GM21576 (cell line): Measurements from ENCODE around the gene MYBBP1A.

Experiments used
- ATAC-seq: cut with Tn5 transposase; IDR thresholded peaks from one replicate; pipeline ENCODE4 v1.9.1; 2021; ENCODE audit warnings: mild to moderate bottlenecking, moderate library complexity; ENCODE audit not compliant: unreplicated experiment

Gene MYBBP1A

GRCh38 chr17:4525691-4526397 lies 29.3 kb downstream of the MYBBP1A start:
- no peak for ATAC-seq

DNA sequence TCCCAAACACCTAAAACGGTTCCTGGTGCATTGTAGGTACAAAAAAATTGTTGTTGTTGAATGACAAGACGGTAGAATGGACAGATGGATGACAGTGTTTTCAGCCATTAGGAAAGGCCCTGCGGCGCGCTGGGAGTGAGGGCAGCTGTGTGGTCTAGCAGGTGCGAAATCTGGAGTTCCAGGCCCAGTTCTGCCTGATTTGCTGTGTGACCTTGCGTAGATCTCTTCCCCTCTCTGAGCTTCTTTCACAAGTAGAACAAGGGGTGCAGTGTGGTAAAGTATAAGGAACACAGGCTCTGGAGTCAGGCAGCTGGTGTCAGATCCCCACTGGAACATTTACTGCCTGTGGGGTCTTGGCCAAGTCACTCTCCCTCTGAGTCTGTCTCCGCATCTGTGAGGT lies 31.2 kb downstream of the MYBBP1A start:
- ATAC-seq: no peak

- ATAC-seq: no peak
These were observed 32.5 kb downstream of the MYBBP1A start for GRCh38 chr17:4522661-4523060.

- no peak for ATAC-seq
These were observed 34.1 kb downstream of the MYBBP1A start for GRCh38 chr17:4520894-4521600.

- ATAC-seq: no peak
These were observed 34.9 kb downstream of the MYBBP1A start for GRCh38 chr17:4520060-4520893.

DNA sequence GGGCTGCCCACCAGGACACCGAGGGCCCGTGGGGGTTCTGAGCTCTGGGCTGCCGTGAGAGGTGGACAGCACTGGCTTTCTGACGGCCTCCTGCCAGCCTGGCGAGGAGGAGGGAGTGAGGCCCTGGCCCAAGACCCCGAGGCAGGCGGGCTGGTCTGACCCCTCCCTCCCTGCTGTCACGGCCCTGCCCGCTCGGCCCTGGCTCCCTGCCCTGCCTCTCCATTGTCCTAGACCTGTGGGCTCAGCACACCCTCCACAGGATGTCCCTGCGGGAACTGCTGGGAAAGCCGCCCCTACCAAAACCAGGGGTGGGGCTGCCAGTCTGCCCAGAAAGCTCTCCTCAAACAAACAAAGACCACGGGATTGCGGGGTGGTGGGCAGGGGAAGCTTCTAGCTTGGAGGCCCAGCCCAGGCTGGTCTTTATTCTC lies 35.8 kb downstream of the MYBBP1A start:
- ATAC-seq: no peak

DNA sequence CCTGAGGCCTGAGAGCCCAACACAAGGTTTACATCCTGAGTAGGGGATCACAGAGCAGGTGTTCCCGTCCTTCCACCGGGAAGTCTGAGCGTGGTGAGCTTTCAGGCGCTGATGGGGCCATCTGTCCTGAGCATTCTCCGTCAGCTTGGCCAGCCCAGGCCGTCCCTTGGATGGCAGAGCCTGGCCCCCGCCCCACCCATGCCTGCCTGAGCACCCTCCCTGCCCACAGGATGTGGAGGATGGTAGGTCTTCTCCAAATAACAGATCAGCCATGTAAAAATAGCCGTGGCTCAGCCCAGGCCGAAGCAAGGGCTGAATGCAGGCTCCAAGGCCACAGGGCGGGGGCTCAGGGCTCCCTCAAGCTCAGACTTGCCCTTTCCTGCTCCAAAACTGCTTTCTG lies 36.3 kb downstream of the MYBBP1A start:
- ATAC-seq: no peak

DNA sequence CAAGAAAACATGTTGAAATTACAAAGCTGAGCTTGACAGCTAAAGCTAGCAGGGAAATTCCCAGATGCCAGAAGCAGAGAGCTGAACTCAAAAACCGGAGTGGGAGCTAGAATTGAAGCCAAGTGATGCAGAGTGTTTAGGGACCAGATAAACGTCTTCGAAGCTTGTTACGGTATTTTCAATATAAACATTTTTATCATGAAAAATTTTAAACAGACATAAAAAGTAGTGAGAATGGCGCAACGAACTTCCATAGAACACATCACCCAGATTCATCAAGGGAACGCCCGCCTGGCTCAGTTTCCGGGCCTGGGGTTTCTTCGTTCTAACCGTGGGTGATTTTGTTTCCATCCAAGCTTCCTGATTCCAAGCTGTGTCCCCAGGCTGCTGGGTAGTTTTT lies 38.4 kb downstream of the MYBBP1A start:
- ATAC-seq: no peak

- no peak for ATAC-seq
These were observed 39.7 kb downstream of the MYBBP1A start for GRCh38 chr17:4515501-4515900.

DNA sequence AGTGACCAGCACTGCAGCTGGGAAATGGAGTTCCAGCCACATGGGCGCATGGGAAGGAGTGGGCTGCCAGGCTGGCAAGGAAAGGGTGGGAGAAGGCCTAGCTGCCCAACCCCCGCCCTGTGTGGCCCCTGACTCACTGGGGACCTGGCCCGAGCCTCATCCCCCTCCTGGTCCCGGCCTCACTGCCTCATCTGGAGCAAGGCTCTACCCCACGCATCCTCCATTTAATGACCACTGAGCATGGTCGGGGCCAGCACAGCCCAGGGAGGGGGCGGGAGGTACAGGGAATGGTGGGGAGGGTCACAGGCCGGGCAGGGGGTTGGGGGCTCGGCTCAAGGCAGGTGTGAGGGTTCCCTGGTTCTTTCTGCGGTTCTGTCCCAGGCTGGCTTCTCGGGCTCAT lies 40.4 kb downstream of the MYBBP1A start:
- no peak for ATAC-seq

GRCh38 chr17:4514206-4514605 lies 41.0 kb downstream of the MYBBP1A start:
- ATAC-seq: no peak

DNA sequence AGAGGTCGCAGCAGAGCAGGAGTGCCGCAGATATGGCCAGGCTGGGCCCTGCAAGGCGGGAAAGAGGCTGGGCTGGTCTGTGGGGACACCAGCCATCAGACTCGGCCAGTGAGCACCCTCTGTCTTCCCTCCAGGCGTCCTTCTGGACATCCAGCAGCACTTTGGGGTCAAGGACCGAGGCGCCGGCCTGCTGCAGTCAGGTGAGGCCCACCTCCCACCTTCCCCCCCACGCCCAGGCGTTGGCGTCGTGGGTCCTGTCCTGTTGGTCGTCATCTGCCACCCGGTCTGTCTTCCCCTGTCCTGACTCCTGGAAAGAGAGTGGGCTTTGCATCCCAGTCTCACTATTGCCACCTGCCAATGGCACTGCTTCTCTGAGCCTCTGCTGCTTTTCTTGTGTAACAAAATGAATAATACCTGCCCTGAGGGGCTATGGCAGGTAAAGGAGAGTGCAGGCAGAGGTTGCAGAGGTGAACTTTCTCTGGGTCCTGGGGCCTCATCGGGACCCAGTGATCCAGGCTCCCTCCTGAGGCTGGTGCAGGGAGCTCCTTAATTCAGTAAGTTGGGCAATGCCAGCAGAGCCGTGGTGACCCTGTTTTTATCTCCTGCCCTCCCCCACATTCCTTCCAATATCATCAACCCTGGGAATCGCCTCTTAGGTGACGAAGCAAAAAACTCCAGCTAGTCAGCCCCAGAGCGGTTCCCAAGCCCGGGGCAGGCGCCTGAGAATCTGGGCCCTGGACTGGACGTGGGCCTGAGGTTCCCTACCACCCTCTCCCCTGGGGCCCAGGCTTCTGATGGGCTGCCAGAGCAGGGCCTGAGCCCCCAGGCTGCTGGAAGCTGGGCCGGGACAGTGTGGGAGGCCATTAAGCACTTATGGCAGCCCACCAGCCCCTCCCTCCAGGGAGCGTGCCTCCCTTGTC lies 41.8 kb downstream of the MYBBP1A start:
- no peak for ATAC-seq

DNA sequence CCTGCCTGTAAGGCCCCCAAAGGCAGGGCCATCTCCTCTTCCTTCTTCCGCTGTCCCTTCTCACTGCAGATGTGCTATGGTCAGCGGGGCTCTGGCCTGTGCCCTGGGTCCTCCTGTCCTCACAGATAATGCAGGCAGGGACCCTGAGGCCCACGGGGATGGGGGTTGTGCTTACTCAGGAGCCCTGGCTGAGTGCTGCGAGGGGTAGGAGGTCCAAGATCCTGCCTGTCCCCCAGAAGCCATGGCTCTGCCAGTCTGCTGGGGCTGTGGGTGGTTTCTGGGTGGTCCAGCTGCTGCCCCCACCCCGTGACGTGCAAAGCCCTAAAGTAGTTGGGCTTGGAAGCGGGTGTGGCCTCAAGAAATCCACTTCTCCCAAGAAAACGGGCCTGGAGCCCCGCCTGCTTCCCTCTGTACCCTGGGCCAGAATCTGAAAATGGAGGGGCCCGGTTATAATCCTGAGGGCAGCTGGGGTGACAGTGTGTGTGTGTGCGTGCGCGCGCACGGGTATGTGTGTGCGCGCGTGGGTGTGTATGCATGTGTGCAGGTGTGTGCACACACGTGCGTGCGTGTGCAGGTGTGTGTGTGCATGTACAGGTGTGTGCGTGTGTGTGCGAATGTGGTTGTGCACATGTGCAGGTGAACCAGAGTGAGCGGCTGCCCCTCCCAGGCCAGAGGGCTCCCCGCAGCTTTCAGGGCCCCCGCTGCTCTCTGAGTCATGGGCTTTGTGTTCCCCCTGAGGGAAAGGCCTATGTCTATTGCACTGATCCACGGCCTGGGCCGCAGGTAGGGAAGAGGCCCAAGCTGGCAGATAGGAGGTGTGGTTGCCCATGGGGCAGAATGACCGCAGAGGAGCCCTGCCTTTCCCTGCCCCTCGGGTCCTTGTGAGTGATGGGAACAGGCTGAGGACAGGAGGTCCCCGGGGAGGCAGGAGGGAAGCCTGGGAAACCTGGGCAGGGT lies 42.8 kb downstream of the MYBBP1A start:
- ATAC-seq: no peak

GRCh38 chr17:4511199-4511932 lies 43.8 kb downstream of the MYBBP1A start:
- ATAC-seq: no peak

DNA sequence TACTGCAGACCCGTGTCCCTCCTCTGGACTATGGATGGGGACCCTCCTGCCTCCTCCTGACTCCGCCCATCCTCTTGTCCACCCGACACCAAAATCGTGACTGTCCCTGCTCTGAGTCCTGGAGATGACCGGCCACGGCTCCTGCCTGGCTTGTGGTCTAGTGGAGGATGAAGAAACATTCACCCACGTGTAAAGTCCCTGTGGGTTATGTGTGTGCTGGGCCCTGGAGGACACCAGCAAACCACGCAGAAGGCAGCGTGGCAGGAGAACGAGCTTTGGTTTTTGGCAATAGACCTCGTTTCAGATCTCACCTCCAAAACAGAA lies 44.6 kb downstream of the MYBBP1A start:
- no peak for ATAC-seq

- ATAC-seq: no peak
These were observed 45.1 kb downstream of the MYBBP1A start for GRCh38 chr17:4509923-4510617.

DNA sequence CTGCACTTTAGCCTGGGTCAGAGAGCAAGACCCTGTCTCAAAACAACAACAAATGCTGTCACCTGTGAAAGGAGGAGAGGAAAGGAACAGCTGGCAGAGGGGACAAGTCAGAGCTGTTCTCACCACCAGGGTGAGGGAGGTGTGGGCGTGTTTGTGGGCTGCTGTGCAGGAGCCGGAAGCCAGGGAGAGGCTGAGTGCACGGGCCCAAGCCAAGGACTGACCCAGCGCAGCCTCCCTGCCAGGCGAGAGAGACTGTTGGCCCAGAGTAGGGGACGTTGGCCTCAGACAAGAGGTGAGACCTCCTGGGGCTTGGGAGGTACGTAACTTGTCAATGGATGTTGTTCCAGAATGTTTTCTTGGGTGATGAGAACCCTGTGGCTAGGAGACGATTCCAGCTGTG lies 45.8 kb downstream of the MYBBP1A start:
- no peak for ATAC-seq

- ATAC-seq: no peak
These were observed 47.0 kb downstream of the MYBBP1A start for GRCh38 chr17:4508207-4508606.
